ENCODE measurements around the gene PIK3R3. TPM values are rescaled to one million over a fixed set of nuclear protein-coding genes. Genes with fewer than 3 reads are reported as not detected.
"Not testable (repeated sequence)": the region's sequence is repeated elsewhere in the genome, so short reads cannot be mapped to it uniquely, and the experiment has no call there.

The PIK3R3 gene
- polyA plus RNA-seq, 1 donor (not counting 4 experiments of a cell fraction or from before 2014, with no cell fraction given) = 11.9 TPM

DNA sequence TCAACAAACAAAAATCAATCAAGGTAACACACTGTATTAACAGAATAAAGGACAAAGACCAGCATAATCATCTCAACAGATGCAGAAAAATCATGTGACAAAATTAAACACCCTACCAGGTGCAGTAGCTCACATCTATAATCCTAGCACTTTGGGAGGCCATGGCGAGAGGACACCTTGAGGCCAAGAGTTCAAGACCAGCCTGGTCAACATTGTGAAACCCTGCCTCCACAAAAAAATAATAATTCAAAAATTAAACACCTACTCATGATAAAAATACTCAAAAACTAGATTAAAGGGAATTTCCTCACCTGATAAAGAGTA lies 35.3 kb downstream of the PIK3R3 start:
- no peaks in the 10 kb centered on the region for H3K27me3 ChIP-seq (ENCODE audit: control insufficient read depth, extremely low read depth, insufficient read depth, low read length)
- H3K4me1 ChIP-seq (ENCODE audit: control insufficient read depth, extremely low read depth, insufficient read depth, low read length) = no peaks in the 10 kb centered on the region
- H3K4me3 ChIP-seq (ENCODE audit: control insufficient read depth in 2 of 3, extremely low read depth in 1 of 3, insufficient read depth in 2 of 3, low read depth in 1 of 3, low read length in 3 of 3) = no peak overlapping the region
- no peaks in the 10 kb centered on the region for H3K79me2 ChIP-seq (ENCODE audit: control insufficient read depth, insufficient read depth, low read length)
- DNase-seq (ENCODE audit: low read depth, low spot score) (no peak), FAIRE-seq (no peak)
- no peaks in the 10 kb centered on the region for H3K36me3 ChIP-seq (ENCODE audit: control insufficient read depth in 2 of 2, extremely low read depth in 1 of 2, insufficient read depth in 2 of 2, low read length in 2 of 2)
- dilution Hi-C loops (cut with MboI; ENCODE audit: extremely low pct_ligation_motif_present, low sequenced_read_pairs) = no loop called here
- H3K9ac ChIP-seq (ENCODE audit: control insufficient read depth, extremely low read depth, insufficient read depth, low read length) = no peak overlapping the region
- H3K9me1 ChIP-seq (ENCODE audit: control insufficient read depth, extremely low read depth, insufficient read depth, low read length) = no peaks in the 10 kb centered on the region
- no peak overlapping the region for H3K4me2 ChIP-seq (ENCODE audit: control insufficient read depth, extremely low read depth, insufficient read depth, low read depth, low read length)
- TF ChIP-seq, protein P1, sequence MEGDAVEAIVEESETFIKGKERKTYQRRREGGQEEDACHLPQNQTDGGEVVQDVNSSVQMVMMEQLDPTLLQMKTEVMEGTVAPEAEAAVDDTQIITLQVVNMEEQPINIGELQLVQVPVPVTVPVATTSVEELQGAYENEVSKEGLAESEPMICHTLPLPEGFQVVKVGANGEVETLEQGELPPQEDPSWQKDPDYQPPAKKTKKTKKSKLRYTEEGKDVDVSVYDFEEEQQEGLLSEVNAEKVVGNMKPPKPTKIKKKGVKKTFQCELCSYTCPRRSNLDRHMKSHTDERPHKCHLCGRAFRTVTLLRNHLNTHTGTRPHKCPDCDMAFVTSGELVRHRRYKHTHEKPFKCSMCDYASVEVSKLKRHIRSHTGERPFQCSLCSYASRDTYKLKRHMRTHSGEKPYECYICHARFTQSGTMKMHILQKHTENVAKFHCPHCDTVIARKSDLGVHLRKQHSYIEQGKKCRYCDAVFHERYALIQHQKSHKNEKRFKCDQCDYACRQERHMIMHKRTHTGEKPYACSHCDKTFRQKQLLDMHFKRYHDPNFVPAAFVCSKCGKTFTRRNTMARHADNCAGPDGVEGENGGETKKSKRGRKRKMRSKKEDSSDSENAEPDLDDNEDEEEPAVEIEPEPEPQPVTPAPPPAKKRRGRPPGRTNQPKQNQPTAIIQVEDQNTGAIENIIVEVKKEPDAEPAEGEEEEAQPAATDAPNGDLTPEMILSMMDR (optimal IDR thresholded peaks at IDR 0.05 in 1 of 3, IDR thresholded peaks at IDR 0.05 in 1 of 3, conservative IDR thresholded peaks at IDR 0.05 in 1 of 3; ENCODE audit: extremely low read depth in 1 of 3, insufficient read depth in 2 of 3, low read length in 3 of 3) = no peak
- TF ChIP-seq EZH2 (IDR thresholded peaks at IDR 0.05; ENCODE audit: low read length) = no peak
- no peaks in the 10 kb centered on the region for H4K20me1 ChIP-seq (ENCODE audit: control insufficient read depth, extremely low read depth, insufficient read depth, low read length)
- H3K27ac ChIP-seq (ENCODE audit: control insufficient read depth, insufficient read depth, low read length) = no peak overlapping the region
- H3K9me3 ChIP-seq (ENCODE audit: control insufficient read depth, low read depth, low read length) = no peaks in the 10 kb centered on the region
- no peak overlapping the region for H2AFZ ChIP-seq (ENCODE audit: control insufficient read depth, low read length)

GRCh38 chr1:46096269-46097148 lies 35.9 kb downstream of the PIK3R3 start:
- Histone ChIP-seq H4K20me1 (ENCODE audit: control insufficient read depth, extremely low read depth, insufficient read depth, low read length) (no peaks in the 10 kb centered on the region), H3K4me1 (ENCODE audit: control insufficient read depth, extremely low read depth, insufficient read depth, low read length) (no peaks in the 10 kb centered on the region), H3K9me3 (ENCODE audit: control insufficient read depth, low read depth, low read length) (no peaks in the 10 kb centered on the region), H3K9ac (ENCODE audit: control insufficient read depth, extremely low read depth, insufficient read depth, low read length) (no peak overlapping the region), H3K4me2 (ENCODE audit: control insufficient read depth, extremely low read depth, insufficient read depth, low read depth, low read length) (no peak overlapping the region), H3K79me2 (ENCODE audit: control insufficient read depth, insufficient read depth, low read length) (no peaks in the 10 kb centered on the region), H3K9me1 (ENCODE audit: control insufficient read depth, extremely low read depth, insufficient read depth, low read length) (no peaks in the 10 kb centered on the region), H3K27me3 (ENCODE audit: control insufficient read depth, extremely low read depth, insufficient read depth, low read length) (no peaks in the 10 kb centered on the region), H3K4me3 (ENCODE audit: control insufficient read depth in 2 of 3, extremely low read depth in 1 of 3, insufficient read depth in 2 of 3, low read depth in 1 of 3, low read length in 3 of 3) (no peak overlapping the region), H2AFZ (ENCODE audit: control insufficient read depth, low read length) (no peak overlapping the region), H3K27ac (ENCODE audit: control insufficient read depth, insufficient read depth, low read length) (no peak overlapping the region), H3K36me3 (ENCODE audit: control insufficient read depth in 2 of 2, extremely low read depth in 1 of 2, insufficient read depth in 2 of 2, low read length in 2 of 2) (no peaks in the 10 kb centered on the region)
- FAIRE-seq = no peak
- TF ChIP-seq, protein P1 (optimal IDR thresholded peaks at IDR 0.05 in 1 of 3, IDR thresholded peaks at IDR 0.05 in 1 of 3, conservative IDR thresholded peaks at IDR 0.05 in 1 of 3; ENCODE audit: extremely low read depth in 1 of 3, insufficient read depth in 2 of 3, low read length in 3 of 3) = no peak
- TF ChIP-seq EZH2 (IDR thresholded peaks at IDR 0.05; ENCODE audit: low read length) = no peak
- dilution Hi-C loops (cut with MboI; ENCODE audit: extremely low pct_ligation_motif_present, low sequenced_read_pairs) = no loop called here
- no peak for DNase-seq (ENCODE audit: low read depth, low spot score)

- dilution Hi-C loops (cut with MboI; ENCODE audit: extremely low pct_ligation_motif_present, low sequenced_read_pairs); FAIRE-seq; H3K36me3 ChIP-seq (ENCODE audit: control insufficient read depth in 2 of 2, extremely low read depth in 1 of 2, insufficient read depth in 2 of 2, low read length in 2 of 2): not testable (repeated sequence)
These were observed 37.3 kb downstream of the PIK3R3 start for GRCh38 chr1:46095110-46095509.

More at GRCh38 chr1:46095110-46095509, 37.3 kb downstream of the PIK3R3 start:
- not testable (repeated sequence) for H2AFZ ChIP-seq (ENCODE audit: control insufficient read depth, low read length); H3K4me2 ChIP-seq (ENCODE audit: control insufficient read depth, extremely low read depth, insufficient read depth, low read depth, low read length); H3K4me3 ChIP-seq (ENCODE audit: control insufficient read depth in 2 of 3, extremely low read depth in 1 of 3, insufficient read depth in 2 of 3, low read depth in 1 of 3, low read length in 3 of 3); H3K79me2 ChIP-seq (ENCODE audit: control insufficient read depth, insufficient read depth, low read length); DNase-seq (ENCODE audit: low read depth, low spot score); H3K4me1 ChIP-seq (ENCODE audit: control insufficient read depth, extremely low read depth, insufficient read depth, low read length); H3K9ac ChIP-seq (ENCODE audit: control insufficient read depth, extremely low read depth, insufficient read depth, low read length); H3K27ac ChIP-seq (ENCODE audit: control insufficient read depth, insufficient read depth, low read length); H3K9me3 ChIP-seq (ENCODE audit: control insufficient read depth, low read depth, low read length); H3K27me3 ChIP-seq (ENCODE audit: control insufficient read depth, extremely low read depth, insufficient read depth, low read length); H3K9me1 ChIP-seq (ENCODE audit: control insufficient read depth, extremely low read depth, insufficient read depth, low read length); H4K20me1 ChIP-seq (ENCODE audit: control insufficient read depth, extremely low read depth, insufficient read depth, low read length)

Data from keratinocyte (primary cell).